Iris pigment epithelial cell (primary cell): Measurements from ENCODE around the gene ZDHHC11B.
"Not testable (repeated sequence)": the region's sequence is repeated elsewhere in the genome, so short reads cannot be mapped to it uniquely, and the experiment has no call there.

Experiments used
- DNase-seq: peaks from one replicate; pipeline ENCODE4 v3.0.0-alpha.2; 2011; ENCODE audit warnings: low read depth

ZDHHC11B gene

DNA sequence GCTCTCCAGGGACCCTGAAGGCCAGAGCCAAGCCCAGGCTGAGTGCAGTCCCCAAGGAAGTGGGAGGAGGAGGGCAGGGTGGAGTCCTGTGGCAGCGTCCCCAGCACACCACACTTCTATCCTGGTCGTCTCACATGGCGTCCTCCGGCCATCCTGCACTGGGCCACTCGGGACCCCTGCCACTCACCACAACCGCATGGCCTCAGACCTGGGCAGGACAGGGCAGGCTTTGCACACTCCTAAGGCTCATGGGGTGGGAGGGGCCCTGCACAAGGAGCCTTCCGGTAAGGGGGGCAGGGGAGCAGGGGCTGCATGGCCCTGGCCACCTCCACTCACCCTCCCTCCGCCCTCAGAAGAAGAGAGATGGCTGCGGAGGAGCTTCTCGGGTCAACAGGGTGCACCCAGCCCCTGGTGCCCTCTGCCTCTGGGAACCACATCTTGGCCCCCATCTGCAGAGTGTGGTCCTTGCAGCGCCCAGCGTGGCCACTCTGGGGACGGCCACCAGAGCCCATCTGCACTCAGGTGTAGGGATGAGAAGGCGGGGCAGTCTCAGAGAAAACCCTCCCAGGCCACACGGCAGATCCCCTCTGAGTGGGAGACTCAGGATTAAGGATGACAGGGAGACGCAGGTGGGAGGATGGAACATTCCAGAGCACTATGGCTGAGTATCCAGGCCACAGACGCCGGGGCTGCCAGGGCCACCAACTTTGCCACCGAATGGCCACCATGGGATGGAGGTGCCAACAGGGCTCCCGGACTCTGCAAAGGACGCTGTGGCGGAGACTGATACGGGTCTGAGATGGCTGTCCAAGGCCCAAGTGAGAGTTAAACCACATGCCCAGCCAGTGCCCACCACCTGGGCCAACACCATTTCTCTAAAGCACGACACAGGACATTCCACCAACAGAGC is 99.0 kb downstream of the ZDHHC11B start:
- no peak for DNase-seq

DNA sequence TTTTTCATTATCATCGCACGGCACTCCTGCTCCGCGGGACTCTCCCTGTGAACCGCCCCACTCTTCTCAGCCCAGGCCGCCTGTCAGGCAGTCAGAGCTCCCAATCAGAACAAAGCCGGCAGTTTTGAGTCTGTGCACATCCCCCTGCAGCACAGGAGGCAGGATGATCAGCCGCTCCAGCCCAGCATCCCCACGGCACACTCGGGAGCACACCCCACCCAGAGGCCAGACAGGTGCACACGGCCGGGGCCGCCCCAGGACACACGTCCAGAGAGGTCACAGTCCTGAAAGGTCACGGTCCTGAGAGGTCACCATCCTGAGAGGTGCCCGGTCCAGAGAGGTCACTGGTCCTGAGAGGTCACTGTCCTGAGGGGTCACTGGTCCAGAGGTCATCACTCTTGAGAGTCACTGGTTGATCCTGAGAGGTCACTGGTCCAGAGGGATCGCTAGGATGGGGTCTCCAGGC is 99.7 kb downstream of the ZDHHC11B start:
- no peak for DNase-seq

DNA sequence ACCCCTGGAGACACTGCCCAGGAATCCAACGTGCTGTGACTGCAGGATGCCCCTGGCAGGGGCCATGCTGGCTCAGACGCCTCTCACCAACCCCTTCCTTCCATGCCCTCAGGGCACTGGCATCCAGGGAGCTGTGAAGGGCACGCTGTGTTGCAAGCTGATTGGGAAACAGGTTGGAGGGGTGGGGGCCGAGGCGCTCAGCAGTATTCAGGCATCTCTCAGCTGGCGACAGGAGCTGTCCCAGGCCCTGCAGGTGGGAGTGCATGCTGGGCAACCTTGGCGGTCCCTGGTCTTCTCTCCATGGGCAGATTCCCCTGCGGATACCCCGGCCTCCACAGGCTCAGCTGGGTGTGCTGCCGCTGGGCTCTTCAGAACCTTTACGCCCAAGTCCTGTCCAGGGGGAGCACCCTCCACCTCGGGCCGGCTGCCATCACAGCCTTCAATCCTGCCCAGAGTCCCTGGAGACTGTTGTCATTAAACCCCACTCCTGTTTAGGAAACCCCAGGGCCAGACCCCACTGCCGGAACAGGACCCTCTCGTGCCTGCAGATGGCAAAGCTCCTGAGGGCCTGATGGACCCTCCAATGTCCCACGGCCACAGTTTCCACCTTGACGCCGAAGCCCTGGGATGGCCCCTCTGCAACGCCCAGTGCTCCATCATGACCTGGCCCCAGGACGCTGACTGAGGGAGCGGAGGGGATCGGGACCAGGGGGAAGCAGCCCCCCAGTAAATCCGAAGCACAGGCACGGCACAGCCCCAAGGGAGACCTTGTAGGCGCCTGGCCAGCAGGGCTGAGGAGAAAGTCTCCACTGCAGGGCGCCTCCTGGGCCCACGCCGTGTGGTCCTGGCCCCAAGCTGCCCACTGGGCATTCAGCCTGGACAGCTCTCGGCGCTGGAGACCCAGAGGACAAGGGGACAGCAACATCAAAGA is 100.7 kb downstream of the ZDHHC11B start:
- DNase-seq: no peak

DNA sequence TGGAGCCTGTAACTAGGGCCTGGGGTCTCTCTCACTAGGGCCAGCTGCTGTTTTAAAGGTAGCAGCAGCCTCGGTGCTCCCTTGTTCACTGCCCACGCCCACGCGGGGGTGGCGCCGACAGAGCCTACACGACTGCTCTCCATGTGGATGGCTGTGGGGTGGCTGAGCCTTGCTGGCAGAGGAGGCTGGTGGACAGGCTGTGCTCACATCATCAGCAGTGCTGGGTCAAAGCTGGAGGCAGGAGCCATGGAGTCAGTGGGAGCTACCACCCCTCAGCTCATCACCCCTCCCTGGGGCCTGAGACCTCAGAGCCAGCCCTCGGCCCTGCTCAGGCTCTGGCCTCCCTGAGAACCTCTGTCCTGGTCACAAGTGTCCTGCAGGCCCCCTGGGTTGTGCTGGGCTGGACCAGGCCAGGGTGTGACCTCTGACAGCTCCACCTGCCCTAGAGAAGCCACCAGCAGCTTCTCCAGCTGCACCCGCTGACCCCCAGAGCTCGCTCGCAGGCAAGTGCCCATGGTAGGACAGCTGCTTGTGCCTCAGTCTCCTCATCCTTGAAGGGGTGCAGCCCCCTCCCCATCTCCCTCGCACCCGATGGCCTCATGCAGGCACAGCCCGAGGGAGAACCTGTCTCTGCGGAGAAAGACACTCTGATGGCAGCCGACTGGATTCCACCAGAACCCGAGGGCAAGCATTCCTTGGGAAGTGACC is 101.7 kb downstream of the ZDHHC11B start:
- DNase-seq: not testable (repeated sequence)

DNA sequence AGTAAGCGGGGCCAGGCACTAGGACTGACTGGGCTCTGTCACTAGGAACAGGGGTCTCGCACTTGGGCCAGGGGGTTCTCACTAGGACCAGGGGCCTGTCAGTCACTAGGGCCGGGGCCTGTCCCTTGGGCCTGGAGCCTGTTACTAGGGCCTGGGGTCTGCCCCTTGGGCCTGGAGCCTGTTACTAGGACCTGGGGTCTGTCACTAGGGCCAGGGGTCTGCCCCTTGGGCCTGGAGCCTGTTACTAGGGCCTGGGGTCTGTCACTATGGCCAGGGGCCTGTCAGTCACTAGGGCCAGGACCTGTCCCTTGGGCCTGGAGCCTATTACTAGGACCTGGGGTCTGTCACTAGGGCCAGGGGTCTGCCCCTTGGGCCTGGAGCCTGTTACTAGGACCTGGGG is 102.3 kb downstream of the ZDHHC11B start:
- not testable (repeated sequence) for DNase-seq

DNA sequence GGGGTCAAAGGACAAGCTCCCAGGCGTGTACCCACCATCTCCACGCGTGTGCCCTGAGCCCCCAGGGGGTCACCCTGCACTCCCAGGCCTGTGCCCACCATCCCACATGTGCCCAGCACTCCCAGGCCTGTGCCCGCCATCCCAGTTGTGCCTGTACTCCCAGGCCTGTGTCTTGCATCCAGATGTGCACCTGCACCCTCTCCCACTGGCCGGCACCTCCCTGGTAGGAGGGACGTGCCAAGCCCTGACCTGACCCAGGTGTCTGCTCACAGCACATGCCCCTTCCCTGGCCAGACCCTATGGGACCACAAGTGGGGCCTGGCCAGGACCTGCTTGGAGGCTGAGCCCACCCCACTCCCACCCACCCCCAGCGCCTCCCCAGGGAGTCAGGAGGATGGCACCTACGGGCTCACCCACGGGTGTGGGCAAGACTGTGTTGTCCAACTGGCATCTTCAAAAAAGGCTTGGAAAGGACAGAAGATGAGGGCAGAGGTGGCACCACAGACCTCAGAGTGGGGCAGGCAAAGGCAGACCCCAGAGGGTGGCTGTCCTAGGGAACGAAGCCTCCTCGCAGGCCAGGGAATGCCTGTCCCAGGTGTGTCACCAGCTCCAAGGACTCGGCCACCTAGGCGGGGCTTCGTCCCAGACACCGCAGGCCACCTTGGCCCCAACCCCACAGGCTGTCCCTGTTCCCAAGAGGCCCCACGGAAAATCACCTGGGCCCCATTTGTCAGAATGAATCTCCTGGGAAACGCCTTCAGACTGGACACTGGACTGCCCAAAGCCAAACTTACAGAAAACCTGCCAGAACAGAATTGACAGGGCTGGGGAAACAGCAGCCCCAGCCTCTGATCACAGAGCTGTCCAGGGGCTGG is 103.0 kb downstream of the ZDHHC11B start:
- DNase-seq: not testable (repeated sequence)

DNA sequence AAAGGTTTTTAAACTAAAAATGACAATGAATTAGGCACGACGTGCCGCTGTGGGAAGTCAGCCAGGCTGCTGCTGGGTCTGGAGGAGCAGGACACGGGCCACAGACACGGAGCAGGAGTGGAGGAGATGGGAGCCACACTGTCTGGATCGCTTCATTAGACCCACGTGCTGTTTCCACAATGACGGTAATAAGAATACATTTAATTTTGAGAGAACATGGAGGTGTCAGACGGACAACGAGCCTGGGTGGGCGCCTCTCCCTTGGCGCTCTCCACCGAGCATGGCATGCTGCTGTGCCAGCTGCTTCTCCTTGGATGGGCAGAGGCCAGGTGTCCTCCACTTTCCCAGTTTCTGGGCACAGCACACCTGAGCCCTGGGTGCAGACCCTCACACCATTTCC is 103.7 kb downstream of the ZDHHC11B start:
- not testable (repeated sequence) for DNase-seq

DNA sequence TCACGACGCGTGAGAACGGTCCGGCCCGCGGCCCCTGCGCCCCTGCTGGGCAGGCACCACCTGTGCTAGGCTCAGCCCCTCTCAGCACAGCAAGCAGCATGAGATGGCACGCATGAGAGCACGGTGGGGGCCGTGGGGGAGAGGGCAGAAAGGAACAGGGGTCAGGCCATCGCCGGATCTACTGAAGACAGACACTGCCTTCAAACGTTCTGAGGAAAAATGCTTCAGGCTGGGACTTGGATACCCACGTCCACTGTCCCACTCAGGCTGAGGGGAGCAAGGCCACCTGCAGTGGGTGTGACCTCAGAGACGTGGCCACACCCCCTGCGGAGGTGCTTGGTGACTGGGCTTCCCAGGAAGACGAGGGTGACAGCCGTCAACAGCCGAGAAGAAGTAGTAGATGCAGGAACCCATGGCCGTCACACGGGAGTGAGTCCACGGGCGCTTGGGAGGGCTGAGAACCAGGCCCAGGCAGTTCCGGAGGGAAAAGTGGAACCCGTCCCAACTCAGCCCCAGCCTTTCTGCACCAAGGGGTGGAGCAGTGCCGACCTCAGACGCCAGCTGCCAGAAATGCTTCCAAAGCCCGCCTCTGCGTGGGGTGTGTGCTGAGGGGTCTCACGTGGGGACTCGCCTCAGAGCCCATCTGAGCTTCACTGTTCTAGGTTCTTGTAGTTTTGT is 104.3 kb downstream of the ZDHHC11B start:
- not testable (repeated sequence) for DNase-seq

DNA sequence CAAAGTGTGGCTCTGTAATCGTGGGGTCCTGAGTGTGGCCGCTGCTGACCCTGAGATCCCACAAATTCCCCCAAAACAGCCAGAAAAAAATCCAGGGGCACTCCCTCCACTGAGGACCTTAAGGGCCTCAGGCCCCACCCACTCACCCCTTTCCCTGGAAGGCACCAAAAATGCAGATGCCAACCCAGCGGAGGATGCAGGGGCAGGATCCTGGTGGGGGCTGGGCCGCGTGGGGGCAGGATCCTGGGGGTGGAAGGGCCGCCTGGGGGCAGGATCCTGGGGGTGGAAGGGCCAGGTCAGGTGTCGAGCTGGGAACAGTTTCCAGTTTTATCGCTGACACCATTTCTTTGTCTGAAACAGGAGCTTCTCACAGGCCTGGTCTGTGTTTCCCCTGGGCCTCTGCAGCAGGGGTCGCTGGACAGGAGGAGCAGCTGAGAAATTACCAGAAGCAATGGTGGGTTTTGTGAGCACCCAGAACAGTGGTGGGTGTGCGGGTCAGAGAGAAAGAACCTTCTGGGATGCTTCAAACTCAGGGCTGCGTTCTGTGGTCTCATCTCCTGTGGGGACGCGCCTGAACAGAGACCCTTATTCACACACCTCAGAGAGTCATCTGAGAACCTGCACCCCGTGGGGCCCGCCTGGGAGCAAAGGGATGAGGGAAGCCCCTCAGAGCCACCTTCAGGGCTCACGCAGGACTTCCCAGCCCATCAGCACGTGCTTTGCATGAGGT is 105.2 kb downstream of the ZDHHC11B start:
- DNase-seq: not testable (repeated sequence)

DNA sequence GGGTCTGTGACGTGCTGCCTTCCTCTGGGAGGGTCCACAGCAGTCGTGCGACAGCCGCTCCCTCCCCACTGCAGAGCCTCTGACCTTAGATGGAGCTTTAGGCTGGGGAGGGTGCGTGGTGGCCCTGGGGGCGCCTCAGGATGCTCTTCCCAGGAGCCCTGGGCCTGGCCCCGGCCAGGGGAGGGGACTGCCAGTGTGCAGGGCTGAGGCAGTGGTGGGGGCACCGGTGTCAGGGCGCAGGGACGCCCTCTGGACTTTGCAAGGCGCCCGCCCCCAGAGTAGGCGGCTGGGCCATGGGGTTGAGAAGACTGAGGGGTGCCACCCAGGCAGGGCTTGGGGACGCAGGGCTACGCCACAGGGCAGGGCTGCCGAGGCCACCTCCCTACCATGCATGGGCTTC is 106.0 kb downstream of the ZDHHC11B start:
- not testable (repeated sequence) for DNase-seq

DNA sequence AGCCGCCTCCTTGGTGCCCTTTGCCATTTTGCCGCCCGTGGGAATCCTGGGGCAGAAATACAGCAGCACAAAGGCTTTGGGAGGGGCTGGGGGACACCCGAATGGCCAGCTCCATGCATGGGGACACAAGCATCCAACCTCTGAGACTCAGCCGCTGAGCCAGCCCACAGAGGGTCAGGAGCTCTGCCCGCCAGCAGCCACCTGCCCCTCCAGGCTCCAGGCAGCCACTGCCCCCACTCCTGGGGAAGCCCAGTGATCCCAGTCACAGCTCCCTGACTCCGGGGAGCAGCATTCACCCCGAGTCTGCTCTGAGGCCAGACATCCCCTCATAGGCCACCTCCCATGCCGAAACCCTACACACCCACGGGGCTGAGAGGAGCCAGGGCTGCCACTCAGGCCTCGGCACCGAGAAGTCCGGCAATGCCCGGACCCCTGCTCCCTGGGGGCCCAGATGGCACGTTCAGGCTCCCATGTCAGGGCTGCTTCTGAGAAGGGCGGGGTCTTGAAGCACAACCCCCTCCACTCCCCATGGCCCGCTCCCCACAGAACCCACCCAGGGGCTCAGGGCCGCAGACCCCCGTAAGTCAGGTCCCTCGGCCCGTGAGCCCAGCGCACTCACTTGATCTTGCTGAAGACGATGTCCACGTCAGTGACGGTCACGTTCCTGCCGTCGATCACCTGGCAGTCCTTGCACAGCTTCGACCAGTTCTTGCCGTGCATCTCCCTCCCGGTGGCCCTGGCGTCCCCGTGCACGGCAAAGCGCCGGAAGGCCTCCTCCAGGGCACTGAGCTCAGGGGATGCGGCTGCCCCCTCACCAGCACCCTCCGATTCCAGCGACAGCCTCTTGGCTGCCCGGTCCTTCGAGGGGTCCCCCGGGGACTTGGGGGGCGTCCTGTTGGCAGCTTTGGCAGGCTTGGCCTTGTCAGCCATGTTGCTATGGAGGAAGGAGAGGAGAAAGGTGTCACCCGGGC is 107.1 kb downstream of the ZDHHC11B start:
- DNase-seq: no peak

DNA sequence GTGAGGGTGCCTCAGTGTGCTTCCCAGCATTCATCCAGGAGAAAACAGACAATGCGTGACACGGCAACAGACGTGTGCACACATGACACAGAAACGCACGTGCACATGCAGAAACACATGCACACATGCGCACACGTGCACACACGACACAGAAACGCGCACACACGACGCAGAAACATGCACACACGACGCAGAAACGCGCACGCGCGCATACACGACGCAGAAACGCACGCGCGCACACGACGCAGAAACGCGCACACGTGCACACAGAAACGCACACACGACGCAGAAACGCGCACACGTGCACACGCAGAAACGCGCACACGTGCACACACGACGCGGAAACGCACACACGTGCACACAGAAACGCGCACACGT is 107.8 kb downstream of the ZDHHC11B start:
- no peak for DNase-seq

DNA sequence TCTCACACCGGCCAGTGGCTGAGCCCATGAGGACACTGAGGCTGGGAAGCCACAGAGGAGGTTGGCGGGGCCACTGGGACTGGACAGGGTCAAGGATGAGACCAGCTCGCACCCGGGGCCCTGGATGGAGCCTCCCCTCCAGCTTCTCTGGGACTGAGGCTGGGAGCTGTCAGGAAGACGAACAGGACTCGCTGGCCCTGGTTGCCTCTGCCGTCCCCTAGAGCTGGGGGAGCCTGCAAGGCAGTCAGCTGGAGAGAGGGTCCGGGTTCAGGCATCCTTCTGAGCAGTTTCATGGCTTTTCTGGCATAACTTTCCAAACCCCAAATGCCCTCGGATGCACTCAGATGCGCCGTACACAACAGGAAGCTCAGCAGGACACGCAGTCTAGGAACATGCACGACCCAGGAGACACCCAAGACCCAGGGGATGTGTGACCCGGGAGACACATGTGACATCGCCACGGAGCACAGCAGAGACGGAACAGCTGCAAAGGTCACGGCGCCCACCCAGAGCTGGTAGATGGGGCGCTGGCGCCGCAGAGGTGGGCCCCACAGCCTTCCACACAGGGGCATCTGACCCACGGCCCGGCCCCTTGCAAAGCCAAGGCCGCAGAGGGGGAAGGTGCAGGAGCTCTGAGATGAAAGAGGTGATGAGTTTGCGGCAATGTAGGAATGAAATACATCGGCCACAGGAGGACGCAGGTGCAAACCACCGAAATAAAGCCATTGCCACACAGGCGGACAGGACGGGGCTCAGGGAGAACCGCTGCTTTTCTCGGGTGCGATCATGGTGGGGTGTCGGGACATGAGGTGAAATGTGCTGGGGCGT is 108.4 kb downstream of the ZDHHC11B start:
- no peak for DNase-seq

DNA sequence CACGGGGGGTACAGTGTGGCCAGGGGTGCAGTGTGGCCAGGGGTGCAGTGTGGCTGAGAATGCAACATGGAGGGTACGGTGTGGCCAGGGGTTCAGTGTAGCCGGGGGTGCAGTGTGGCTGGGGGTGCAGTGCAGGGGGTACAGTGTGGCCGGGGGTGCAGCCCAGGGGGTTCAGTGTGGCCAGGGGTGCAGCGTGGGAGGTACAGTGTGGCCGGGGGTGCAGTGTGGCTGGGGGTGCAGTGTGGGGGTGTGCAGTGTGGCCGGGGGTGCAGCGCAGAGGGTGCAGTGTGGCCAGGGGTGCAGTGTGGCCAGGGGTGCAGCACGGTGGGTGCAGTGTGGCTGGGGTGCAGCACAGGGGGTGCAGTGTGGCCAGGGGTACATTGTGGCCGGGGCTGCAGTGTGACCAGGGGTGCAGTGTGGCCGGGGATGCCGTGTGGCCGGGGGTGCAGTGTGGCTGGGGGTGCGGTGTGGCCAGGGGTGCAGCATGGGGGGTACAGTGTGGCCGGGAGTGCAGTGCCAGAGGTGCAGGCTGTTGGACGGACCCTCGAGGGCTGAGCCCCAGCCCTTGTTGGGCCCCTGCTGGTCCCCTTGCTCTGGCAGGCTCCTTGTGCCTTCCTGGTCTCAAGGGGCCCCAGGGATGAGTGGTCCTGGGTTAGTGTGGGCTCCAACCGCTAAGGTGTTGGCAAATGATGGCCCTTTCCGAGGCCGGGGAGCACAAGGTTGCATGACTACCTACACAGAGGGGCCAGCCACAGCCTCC is 109.2 kb downstream of the ZDHHC11B start:
- no peak for DNase-seq

DNA sequence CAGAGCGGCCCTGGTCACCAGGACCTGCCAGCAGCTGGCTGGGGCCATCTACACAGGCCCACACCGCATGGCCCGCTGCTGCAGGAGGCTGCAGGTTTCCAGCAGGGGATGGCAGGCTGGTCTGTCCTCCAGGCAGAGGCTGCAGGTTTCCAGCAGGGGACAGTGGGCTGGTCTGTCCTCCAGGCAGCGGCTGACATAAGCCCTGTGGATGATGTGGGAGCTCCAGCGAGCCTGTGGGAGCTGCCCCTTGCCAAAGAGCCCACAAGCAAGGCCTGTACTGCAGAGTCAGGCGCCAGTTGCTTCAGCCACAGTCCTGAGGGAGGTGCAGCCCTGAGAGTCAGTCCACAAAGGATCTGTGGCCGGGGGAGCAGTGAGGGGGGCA is 109.9 kb downstream of the ZDHHC11B start:
- DNase-seq: no peak

DNA sequence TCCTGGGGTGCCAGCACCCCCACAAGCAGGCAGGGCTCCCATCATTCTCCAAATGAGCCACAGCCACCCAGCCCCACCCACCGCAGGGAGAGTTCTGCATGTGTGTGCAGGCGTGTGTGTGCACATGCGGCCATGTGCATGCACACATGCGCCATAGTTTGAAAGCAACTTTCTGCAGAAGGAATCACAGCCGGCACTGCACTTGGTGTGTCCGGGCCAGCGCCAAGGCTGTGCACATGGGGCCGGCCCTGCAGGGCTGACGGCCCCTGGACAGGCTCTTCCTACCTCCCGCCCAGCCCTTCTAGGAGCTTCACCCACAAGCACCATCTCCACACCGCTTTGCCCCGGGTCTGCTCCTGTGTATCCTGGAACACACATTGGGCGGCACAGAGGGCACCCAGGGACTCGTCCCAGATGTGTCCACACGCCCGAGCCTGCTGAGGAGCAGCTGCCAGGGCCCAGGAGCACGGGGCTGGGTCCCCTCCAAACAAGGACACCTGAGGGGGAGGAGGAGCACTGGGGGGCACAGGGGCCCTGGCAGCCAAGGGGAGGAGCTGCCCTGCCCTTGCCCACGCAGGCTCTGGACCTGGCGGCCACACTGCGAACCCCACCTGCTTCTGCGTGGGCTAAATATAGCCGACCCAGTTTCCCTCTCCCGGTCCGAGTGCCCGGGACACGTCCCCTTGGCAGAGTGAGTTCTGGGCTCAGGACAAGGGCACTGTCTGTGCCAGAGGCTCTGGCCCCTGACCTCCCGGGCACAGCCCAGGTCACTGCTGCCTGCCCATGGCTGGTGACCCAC is 110.5 kb downstream of the ZDHHC11B start:
- no peak for DNase-seq
